Stimulated activated naive B cell treated with anti-CD40 and anti-IgM and Interleukin-4, amounts not matched to agents 10 μg/mL and 1 μg/mL and 100 μg/mL, for 72 hours (primary cell): ENCODE results near the gene SLC44A5.

ENCODE experiments used
- ATAC-seq, 2 donors: fragments of 150-1000 bp; cut with Tn5 transposase; replicated peaks; 2 replicates each; pipeline ENCODE4 v1.10.0; 2021; ENCODE audit warnings: moderate library complexity in 1 of 2
- DNase-seq: peaks from one replicate; pipeline ENCODE4 v3.0.0; 2021
- H3K27ac Mint-ChIP-seq: one replicate; pipeline ENCODE4 v1.8.0; 2022; ENCODE audit warnings: mild to moderate bottlenecking, mixed read lengths
- H3K27me3 Mint-ChIP-seq, 2 donors: one replicate each; pipeline ENCODE4 v1.8.0; 2022; ENCODE audit warnings: mixed read lengths in 2 of 2
- H3K36me3 Mint-ChIP-seq, 2 donors: one replicate each; pipeline ENCODE4 v1.8.0; 2022; ENCODE audit warnings: mixed read lengths in 2 of 2, mild to moderate bottlenecking in 1 of 2
- H3K4me1 Mint-ChIP-seq, 2 donors: one replicate each; pipeline ENCODE4 v1.8.0; 2022; ENCODE audit warnings: mixed read lengths in 2 of 2, mild to moderate bottlenecking in 1 of 2
- H3K4me3 Mint-ChIP-seq, 2 donors: one replicate each; pipeline ENCODE4 v1.8.0; 2022; ENCODE audit warnings: mild to moderate bottlenecking in 2 of 2, mixed read lengths in 2 of 2, moderate library complexity in 1 of 2
- H3K9me3 Mint-ChIP-seq, 2 donors: one replicate each; pipeline ENCODE4 v1.8.0; 2022; ENCODE audit warnings: mixed read lengths in 2 of 2, mild to moderate bottlenecking in 1 of 2

SLC44A5 gene

DNA sequence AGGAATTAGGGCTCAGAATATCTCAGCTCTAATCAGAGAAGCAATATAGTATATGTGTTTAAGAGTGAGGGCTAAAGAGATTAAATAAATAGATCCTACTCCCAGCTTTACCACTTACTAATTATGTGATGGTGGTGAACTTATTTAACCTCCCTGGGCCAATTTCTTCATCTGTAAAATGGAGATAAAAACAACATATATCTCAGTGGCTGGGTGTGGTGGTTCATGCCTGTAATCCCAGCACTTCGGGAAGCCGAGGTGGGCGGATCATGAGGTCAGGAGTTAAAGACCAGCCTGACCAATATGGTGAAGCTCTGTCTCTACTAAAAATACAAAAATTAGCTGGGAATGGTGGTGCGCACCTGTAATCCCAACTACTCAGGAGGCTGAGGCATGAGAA, 135.2 kb downstream of the SLC44A5 start:
- Mint-ChIP-seq H3K27ac (no peak overlapping the region), H3K4me3 (no peak overlapping the region), H3K36me3 (no peaks in the 10 kb centered on the region), H3K9me3 (peaks cover 0 to 9% of the 10 kb centered on the region in 2 donors), H3K4me1 (no peaks in the 10 kb centered on the region), H3K27me3 (no peaks in the 10 kb centered on the region)
- DNase-seq, result no peak
- no peak for ATAC-seq

- Mint-ChIP-seq H3K4me3 (no peak overlapping the region), H3K4me1 (no peaks in the 10 kb centered on the region), H3K9me3 (peaks cover 0 to 4% of the 10 kb centered on the region in 2 donors), H3K27ac (no peak overlapping the region), H3K27me3 (no peaks in the 10 kb centered on the region), H3K36me3 (no peaks in the 10 kb centered on the region)
- ATAC-seq (no peak), DNase-seq (no peak)
These were observed 137.8 kb downstream of the SLC44A5 start for GRCh38 chr1:75472971-75473603.

DNA sequence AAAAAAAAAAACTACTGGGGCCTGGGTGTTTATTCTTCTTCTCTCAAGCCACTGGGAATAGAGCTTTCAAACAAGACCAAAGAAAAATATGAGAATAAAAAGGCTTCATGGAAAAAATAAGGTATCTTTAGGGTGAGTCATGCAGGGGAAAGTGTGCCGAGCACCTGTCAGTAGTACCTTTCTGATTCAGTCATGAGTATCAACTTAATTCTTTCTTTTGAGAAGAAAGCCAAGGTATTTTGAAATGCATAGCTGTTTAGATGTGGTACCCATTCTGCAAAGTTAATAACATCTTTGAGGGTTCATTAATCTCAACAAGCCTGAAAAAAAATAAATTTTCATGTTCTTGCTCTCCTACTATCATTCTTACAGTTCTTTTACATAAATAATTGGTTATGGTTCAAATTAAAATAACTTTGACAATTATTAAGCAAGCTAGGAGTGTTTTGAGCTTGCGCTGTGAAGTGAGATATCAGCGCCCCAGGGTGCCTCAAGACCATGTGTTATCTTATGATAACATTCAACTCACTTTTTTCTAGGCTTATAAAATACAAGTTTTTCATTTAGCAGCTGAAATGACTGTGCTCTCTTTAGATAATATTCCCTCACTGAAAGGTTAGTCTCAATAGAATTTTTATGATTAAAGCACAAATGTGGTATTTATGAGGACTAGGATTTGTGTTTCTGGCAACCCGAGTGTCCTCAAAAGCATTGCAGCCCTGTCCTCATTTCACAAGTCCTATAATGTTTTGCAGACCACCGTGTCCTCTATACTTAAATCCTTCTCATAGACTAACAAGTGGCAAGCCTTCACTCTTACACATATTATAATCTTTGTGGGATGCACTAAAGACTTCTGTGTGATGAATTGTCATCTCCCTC, 138.6 kb downstream of the SLC44A5 start:
- no peak for DNase-seq
- no peak for ATAC-seq
- H3K4me3 Mint-ChIP-seq, result no peak overlapping the region

DNA sequence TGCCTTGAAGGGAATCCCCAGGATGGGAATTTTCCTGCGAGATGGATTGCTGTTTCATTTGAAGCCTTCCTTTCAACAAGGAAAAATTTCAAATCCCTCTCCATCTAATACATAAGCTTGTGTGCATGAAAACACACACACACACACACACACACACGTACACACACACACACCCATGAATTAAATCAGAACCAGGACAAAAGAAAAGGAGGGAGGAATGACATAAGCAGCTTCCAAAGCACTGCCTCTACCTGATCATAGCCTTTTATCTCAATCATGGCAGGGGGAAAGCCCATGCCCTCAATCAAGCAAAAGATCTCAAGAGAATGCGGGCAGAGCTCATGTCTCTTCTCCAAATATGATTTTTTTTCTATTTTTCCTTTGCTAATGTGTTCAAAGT, 139.7 kb downstream of the SLC44A5 start:
- H3K4me3 Mint-ChIP-seq, result no peak overlapping the region
- DNase-seq, result no peak
- no peak for ATAC-seq
- peaks cover 0 to 2% of the 10 kb centered on the region in 2 donors for H3K9me3 Mint-ChIP-seq
- no peaks in the 10 kb centered on the region for H3K4me1 Mint-ChIP-seq
- no peaks in the 10 kb centered on the region for H3K36me3 Mint-ChIP-seq
- H3K27ac Mint-ChIP-seq, result no peak overlapping the region
- H3K27me3 Mint-ChIP-seq, result no peaks in the 10 kb centered on the region

More for the DNA sequence above, 138.6 kb downstream of the SLC44A5 start:
- no peaks in the 10 kb centered on the region for H3K27me3 Mint-ChIP-seq
- H3K27ac Mint-ChIP-seq, result no peak overlapping the region
- peaks cover 0 to 2% of the 10 kb centered on the region in 2 donors for H3K9me3 Mint-ChIP-seq
- no peaks in the 10 kb centered on the region for H3K36me3 Mint-ChIP-seq
- H3K4me1 Mint-ChIP-seq, result no peaks in the 10 kb centered on the region

- Mint-ChIP-seq H3K9me3 (peaks cover 0 to 2% of the 10 kb centered on the region in 2 donors), H3K4me1 (no peaks in the 10 kb centered on the region), H3K27me3 (no peaks in the 10 kb centered on the region), H3K27ac (no peak overlapping the region), H3K4me3 (no peak overlapping the region), H3K36me3 (no peaks in the 10 kb centered on the region)
- DNase-seq (no peak), ATAC-seq (no peak)
These were observed 140.5 kb downstream of the SLC44A5 start for GRCh38 chr1:75470448-75470847.

DNA sequence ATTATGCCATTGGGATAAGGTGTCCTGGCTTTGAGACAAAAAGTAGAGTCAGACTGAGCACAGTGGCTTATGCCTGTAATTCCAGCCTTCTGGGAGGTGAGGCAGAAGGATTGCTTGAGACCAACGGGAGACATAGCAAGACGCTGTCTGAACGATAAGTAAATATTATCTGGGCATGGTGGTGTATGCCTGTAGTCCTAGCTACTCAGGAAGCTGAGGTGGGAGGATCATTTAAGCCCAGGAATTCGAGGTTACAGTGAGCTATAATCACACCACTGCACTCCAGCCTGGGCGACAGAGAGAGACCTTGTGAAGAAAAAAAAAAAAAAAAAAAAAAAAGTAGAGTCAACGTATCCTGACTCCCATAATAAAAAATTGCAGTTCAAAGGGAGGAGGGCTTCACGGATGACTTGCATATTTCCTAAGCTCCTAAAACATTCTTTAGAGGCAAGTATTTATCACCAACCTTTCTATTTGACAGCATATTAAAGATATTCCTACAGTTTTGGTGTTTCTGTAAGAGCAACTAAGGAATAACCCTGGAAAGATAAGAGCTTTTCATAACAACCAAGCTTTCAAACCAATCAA, 141.2 kb downstream of the SLC44A5 start:
- no peaks in the 10 kb centered on the region for H3K27me3 Mint-ChIP-seq
- no peaks in the 10 kb centered on the region for H3K4me1 Mint-ChIP-seq
- H3K36me3 Mint-ChIP-seq, result no peaks in the 10 kb centered on the region
- peaks cover 0 to 3% of the 10 kb centered on the region in 2 donors for H3K9me3 Mint-ChIP-seq
- H3K27ac Mint-ChIP-seq, result no peak overlapping the region
- DNase-seq (no peak), ATAC-seq (no peak)
- no peak overlapping the region for H3K4me3 Mint-ChIP-seq

- DNase-seq (no peak), ATAC-seq (no peak)
- H3K4me3 Mint-ChIP-seq, result no peak overlapping the region
- no peaks in the 10 kb centered on the region for H3K27me3 Mint-ChIP-seq
- H3K9me3 Mint-ChIP-seq, result peaks cover 0 to 8% of the 10 kb centered on the region in 2 donors
- H3K27ac Mint-ChIP-seq, result no peak overlapping the region
- H3K36me3 Mint-ChIP-seq, result no peaks in the 10 kb centered on the region
- no peaks in the 10 kb centered on the region for H3K4me1 Mint-ChIP-seq
These were observed 149.0 kb downstream of the SLC44A5 start for GRCh38 chr1:75461808-75462325.

DNA sequence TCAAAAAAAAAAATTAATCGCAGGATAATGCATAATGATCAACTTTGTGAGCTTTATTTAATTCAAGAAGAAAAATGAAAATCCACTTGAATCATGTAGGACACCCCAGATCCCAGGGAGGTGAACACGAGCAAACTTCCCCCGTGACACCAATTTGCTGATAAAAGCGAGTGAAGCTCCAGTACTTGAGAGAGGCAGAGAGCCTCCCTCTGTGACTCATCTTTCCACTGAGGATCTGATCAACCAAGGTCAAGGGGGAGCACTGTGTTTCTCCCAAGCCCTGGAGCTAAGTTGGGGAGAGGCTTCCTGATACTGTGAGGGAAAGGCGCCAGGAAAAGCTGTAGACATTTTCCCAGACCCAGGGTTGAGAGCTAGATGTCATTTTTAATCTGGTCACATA, 160.9 kb downstream of the SLC44A5 start:
- Mint-ChIP-seq H3K27me3 (no peaks in the 10 kb centered on the region), H3K4me3 (no peak overlapping the region), H3K9me3 (peaks cover 5 to 10% of the 10 kb centered on the region in 2 donors), H3K4me1 (no peaks in the 10 kb centered on the region), H3K36me3 (no peaks in the 10 kb centered on the region), H3K27ac (no peak overlapping the region)
- ATAC-seq (no peak), DNase-seq (no peak)

- H3K4me1 Mint-ChIP-seq, result no peaks in the 10 kb centered on the region
- DNase-seq (no peak), ATAC-seq (no peak)
- H3K4me3 Mint-ChIP-seq, result no peak overlapping the region
- H3K27ac Mint-ChIP-seq, result no peak overlapping the region
- H3K36me3 Mint-ChIP-seq, result no peaks in the 10 kb centered on the region
- H3K27me3 Mint-ChIP-seq, result no peaks in the 10 kb centered on the region
- peaks cover 0 to 6% of the 10 kb centered on the region in 2 donors for H3K9me3 Mint-ChIP-seq
These were observed 166.7 kb downstream of the SLC44A5 start for GRCh38 chr1:75444220-75444619.

DNA sequence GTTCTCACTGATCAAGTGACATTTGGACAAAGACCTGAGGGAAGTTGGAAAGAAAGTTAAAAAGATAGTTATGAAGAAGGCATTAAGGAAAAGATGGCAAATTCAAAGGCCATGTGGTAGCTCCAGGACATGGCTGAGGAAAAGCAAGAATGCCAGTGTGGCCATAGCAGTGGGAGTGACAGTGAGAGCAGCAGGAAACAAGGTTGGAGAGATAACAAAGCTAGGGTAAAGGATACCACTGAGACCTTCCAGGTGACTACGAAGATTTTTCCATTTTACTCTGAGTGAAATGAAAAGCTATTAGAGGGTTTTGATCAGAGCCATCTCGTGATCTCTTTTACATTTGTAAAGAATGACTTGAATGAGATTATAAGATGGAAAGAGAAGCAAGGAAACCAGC, 170.6 kb downstream of the SLC44A5 start:
- DNase-seq (no peak), ATAC-seq (no peak)
- Mint-ChIP-seq H3K4me1 (no peaks in the 10 kb centered on the region), H3K36me3 (no peaks in the 10 kb centered on the region), H3K27me3 (no peaks in the 10 kb centered on the region), H3K4me3 (no peak overlapping the region), H3K9me3 (peaks cover 0 to 5% of the 10 kb centered on the region in 2 donors), H3K27ac (no peak overlapping the region)

DNA sequence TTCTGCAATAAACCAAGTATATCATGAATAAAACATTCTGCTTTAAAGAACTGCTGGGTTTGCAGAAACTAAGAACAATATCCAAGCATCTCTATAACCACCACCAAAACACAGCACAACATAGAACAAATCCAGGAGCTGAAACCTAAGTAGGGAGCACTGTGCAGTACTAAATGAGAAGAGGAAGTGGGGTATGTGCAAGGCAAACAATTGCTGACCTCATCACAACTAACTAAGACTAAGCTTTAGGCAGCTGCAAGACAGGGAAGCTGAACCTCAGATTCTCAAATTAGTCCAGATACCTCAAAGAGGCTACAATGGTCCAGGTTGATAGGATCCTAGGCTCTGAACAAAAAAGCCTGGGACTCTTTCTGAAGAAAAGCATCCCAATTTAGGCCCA, 172.6 kb downstream of the SLC44A5 start:
- Mint-ChIP-seq H3K27ac (no peak overlapping the region), H3K4me3 (no peak overlapping the region), H3K36me3 (no peaks in the 10 kb centered on the region), H3K9me3 (peaks cover 0 to 4% of the 10 kb centered on the region in 2 donors), H3K27me3 (no peaks in the 10 kb centered on the region), H3K4me1 (no peaks in the 10 kb centered on the region)
- ATAC-seq, result no peak
- DNase-seq, result no peak

DNA sequence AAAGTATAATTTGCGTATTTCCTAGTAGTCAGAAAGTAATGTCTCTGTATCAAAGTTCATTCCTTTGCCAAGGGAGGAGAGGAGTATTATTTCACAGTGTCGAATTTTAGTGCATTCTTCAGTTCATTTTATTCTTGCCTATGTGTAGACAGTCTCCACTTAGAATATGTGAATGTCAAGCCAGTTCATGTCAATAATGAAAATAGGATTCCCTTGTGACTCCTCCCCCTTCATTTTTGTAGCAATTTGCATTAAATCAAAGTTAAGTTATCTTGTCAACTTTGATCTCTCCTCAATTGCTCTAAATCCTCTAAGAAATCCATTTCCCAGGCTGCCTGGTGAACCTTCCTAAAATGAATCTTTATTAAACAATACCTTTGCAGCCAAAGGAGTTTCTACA, 179.1 kb downstream of the SLC44A5 start:
- peaks cover 0 to 2% of the 10 kb centered on the region in 2 donors for H3K9me3 Mint-ChIP-seq
- no peaks in the 10 kb centered on the region for H3K4me1 Mint-ChIP-seq
- H3K27ac Mint-ChIP-seq, result no peak overlapping the region
- ATAC-seq, result no peak
- no peaks in the 10 kb centered on the region for H3K27me3 Mint-ChIP-seq
- DNase-seq, result no peak
- H3K36me3 Mint-ChIP-seq, result no peaks in the 10 kb centered on the region
- H3K4me3 Mint-ChIP-seq, result no peak overlapping the region

DNA sequence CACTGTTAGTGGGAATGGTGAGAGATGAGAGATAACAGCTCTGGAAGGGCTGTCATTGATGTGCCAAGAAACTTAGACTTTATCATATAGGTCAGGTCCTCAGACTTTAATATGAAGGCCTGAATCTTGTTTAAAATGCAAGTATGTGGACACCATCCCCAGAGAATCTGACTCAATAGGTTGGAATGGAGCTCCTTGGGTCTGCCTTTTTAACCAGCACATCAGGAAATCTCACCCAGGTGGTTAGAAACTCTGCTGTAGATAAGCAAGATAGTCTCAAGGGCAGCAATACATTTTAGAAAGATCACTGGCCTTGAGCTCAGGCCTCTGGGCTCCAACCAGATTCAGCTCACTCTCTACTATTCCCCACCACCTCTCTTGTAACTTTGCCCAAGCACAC, 180.4 kb downstream of the SLC44A5 start:
- no peak for DNase-seq
- Mint-ChIP-seq H3K27me3 (no peaks in the 10 kb centered on the region), H3K4me3 (no peak overlapping the region), H3K36me3 (no peaks in the 10 kb centered on the region), H3K27ac (no peak overlapping the region), H3K4me1 (no peaks in the 10 kb centered on the region), H3K9me3 (no peaks in the 10 kb centered on the region)
- no peak for ATAC-seq

GRCh38 chr1:75426688-75427087, 184.2 kb downstream of the SLC44A5 start:
- Mint-ChIP-seq H3K27ac (no peak overlapping the region), H3K36me3 (no peaks in the 10 kb centered on the region), H3K27me3 (no peaks in the 10 kb centered on the region), H3K4me1 (no peaks in the 10 kb centered on the region), H3K4me3 (no peak overlapping the region), H3K9me3 (no peaks in the 10 kb centered on the region)
- ATAC-seq (no peak), DNase-seq (no peak)
